Stimulated activated CD4-positive, alpha-beta T cell treated with anti-CD3 and anti-CD28 coated beads, TNF-alpha, amount 100 ng/mL, for 4 hours (primary cell): ENCODE measurements around the gene AGPAT2.
"Not testable (repeated sequence)": the region's sequence is repeated elsewhere in the genome, so short reads cannot be mapped to it uniquely, and the experiment has no call there.

Experiments
- DNase-seq, 3 experiments: peaks; one replicate each; pipeline ENCODE4 v3.0.0-alpha.2; 2020; ENCODE audit warnings: low read depth in 3 of 3

Gene AGPAT2

DNA sequence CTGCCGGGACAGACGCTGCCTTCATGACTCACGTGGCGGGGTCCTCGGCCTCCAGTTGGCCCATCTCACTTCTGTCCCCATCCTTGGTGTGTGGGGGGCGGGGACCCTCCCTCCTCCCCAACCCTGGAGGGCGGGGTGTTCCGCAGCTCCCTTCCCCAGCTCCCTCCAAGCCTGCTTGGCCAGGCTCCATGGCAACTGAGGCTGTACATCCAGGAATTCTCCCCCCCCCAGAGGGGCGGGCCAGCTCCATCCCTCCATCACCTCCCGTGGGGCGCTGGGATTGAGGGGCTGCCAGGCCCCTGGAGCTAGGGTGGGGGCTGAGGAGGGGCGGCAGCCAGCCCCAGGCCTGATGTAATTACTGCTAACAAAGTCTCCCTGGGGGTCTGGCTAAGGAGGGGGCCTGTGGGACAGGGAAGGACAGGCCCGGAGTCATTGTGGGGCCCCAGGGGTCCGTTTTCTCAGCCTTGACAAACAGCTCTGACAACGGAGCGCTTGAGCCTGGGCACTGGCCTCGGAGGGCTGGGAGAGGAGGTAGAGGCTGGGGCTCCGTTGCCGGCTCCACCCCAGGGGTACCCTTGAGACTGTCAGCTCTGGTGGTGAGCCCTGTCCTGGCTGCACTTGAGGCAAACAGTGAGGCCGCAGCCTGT is 33.1 kb upstream of the AGPAT2 start:
- DNase-seq: no peak

DNA sequence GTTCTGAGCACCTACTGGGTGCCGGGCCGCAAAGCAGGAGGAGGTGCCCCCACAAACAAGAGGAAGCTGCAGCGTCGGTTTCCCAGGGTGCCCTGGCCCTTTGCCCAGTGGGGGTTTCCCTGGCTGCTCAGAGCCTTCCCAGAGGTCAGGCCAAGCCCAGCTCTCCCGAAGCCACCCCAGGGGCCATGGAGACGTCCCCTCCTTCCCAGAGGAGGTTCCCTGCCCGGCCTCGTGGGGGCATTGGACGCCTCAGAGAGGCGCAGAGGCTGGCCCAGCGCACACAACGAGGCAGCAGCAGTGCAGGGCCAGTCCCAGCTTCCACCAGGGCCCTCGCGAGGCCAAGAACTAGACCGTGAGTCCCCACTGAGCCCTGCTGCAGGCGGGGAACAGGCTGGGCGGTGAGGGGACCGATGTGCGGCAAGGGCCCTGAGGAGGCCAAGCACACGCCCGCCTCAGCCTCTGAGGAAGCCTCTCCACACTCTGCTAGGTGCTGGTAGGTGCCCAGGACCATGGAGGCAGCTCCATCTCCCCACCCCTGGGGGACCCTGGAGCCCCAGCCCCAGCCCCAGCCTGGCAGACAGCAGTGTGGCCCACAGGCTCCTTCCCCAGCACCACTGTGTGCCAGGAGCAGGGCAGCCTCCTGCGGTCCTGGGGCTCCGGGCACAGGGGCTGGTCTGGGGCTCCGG is 32.1 kb upstream of the AGPAT2 start:
- DNase-seq: no peak

DNA sequence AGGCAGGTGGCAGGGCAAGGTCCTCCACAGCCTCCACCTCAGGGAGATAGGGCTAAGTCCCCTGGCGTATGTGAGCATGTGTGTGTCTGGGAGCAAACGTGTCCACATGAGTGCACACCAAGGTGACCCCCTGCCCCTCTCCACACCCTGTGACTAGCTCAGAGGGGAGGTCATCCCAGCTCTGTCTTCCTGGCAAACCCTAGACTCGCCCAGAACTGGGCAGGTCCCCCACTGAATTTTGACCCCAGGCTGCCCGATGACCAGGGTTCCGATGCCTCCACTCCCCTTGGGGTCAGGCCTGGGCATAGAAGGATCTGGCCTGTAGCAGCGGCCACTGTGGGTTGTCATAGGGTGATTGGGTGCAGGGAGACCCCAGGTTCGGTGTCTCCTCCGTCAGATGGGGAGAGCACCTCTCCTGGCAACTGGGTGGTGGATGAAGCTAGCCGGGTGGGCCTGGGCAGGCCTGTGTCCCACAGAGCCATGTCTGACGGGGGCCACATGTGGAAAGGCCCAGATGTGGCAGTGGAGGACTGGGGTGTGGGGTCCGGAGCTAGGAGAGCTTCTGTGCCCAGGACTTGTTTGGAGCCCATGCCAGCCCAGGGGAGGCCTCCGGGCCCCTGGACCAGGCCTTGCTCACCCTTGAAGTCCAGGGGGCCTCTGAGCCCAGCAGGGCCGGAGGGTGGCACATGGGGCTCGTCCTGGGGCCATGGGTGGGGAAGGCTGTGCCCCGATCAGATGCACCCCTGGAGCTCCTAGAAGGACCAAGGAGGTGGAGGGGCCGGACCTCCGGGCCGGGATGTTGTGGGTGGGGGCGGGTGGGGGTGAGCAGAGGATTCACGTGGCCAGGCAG is 31.3 kb upstream of the AGPAT2 start:
- DNase-seq: no peak

DNA sequence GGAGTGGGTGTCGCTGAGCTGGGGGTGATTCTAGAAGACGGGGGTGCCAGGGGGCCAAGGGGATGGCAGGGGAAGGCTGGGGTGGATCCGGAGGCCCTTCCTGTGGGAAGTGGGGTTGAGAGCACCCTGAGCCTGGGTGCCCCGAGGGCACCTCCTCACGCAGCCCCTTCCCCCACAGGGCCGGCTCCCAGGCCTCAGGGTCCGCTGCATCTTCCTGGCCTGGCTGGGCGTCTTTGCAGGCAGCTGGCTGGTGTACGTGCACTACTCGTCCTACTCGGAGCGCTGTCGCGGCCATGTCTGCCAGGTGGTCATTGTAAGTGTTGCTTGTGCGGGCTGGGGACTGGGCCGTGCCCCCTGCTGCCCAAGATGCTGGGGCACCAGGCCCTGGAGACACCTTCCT is 30.1 kb upstream of the AGPAT2 start:
- no peak for DNase-seq

DNA sequence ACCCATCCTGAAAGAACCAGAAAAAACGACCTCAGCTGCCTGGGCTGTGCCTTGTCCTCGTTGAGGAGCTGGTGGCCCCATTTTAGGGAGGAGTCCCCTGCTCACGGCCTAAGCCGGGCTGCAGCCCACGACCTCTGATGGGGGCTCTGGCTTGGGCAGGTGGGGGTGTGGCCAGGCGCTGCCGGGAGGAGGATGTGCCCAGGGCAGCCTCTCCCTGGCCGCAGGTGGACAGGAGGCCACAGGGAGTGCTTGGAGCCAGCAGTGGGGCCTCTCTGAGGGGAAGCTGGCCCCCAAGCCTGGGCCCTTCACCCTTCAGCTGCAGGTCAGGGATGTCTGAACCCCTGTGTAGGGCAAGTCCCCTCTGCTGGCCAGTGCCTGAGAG is 27.6 kb upstream of the AGPAT2 start:
- no peak for DNase-seq

DNA sequence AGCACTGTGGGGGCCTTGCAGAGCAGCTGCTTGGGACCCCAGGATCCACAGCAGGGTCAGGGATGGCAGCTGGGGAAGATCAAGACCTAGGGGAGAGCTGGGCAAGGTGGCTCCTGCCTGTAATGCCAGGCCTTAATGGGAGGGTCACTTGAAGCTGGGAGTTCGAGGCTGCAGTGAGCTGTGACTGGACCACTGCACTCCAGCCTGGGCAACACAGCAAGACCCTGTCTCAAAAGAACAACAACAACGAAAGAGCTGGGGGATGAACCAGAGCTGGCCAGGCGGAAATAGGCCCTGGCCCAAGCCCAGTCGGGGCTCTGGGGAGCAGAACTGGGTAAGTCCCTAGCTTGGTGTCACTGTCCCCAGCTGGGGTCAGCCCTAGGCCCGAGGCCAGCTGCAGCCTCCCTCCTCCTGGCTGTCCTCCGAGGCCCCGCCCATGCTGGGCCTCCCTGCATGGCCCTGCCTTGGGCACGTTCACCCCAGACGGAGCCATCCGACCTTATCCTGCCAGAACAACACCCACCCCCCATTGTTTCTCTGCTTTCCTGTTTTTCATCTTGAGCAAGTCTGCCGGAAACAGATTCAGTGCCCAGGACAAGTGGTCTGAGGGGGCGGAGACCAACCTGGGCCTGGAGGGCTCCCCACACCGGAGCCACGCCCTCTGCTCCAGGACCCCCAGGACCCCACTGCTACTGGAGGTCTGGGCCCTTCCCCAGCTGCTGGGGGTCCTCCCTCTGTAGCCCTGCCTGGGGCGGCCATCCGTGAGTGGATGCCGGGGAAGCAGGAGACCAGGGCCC is 27.0 kb upstream of the AGPAT2 start:
- DNase-seq: no peak

DNA sequence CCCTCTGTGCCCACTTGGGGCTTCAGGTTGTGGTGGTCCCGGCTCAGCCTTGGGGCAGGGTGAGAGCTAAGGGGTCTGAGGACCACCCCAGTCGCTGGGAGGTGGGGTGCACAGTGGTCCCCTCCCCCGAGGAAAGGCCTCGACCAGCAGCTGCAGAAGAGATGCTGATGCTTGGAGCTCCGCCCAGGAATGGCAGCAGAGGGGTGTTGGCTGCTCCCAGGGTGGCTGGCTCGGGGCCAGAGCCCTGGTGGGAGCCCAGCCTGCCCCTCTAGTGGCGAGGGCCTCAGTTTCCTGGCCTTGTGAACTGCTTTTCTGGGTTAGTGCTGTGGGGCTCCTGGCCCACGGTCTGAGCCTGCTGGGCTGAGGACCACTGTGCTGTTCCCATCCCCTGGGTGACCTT is 26.3 kb upstream of the AGPAT2 start:
- DNase-seq: no peak

DNA sequence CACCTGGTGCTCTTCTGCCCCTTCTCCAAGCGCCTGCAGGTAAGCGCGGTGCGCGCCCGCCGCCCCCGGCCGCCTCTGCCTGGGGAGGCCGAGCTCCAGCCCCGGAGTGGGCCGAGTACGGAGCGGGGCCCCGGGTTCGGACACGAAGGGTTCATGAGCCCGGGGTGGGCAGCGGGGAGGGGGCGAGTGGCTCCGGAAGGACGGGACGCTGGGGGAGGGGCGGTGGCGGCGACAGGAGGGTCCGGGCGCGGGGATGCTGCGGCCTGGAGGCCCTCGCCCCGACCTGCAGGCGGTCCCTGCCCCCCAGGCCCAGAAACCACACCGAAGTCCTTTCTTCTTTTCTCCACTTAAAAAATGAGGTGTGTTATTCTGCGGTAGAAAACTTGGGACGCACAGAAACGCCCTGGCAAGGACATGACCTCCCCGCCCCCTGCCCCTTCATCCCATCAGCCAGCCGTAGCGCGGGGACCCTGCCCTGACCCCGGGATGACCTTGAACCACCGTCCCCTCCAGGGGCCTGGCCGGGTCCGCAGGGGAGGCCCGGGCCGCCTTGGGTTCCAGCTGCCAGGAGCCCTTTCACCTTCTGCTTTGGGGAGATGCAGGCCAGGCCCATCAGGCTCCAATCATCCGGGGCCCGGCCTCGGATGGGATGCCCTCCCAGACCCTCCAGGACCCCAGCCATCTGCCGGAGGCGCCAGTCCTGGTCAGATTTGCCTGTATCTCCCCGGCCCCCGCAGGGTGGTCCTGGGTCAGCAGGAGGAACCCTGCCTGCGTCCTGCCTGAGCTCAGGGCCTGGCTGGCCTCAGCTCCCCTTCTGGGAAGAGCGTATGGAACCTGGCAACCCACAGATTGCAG is 25.7 kb upstream of the AGPAT2 start:
- no peak for DNase-seq

DNA sequence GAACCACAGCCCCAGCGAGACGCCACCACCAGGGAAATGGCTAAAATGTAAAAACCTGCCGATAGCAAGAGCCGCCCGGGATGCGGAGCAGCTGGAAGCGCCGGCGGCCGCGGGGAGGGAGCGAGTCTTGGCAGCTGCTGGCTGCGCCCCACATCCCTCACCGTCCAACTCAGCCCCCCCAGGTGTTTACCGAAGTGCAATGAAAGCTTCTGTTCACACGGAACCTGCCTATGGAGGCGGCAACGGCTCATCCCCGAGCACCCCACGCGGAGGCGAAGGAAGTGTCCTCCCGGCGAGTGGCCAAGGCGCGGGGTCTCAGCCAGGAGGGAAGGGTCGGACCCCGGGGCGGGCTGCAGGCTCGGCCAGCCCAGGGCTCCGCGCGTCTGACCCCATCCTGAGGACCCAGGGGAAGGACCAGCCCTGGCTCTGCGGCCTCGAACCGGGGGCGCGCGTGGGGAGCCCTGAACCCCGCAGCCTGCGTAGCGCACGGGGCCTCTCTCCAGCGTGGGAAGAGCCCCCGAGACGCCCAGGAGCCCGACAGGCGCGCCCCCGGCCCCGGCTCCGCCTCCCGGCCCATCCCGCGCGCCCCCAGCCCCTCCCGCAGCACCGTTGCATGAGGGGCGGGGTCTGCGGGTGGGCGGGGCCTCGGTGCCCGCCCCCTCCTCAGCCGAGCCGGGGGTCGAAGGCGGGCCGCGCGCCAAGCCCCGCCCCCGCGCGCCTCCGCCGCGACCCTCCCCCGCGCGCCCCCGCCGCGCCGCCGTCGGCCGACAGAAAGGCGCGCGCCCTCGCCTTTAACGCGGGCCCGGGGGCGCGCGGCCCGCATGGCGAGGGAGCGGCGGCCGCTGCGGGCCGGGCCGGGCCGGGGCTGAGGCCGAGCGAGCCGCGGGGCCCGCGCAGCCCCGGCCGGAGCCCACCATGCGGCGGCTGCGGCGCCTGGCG is 24.8 kb upstream of the AGPAT2 start, which contains the start of gene DIPK1B:
DIPK1B (plus strand) TSS at position 822 of the 939 bp plus-strand sequence; CDS start at position 916, 94 bp downstream.
- DNase-seq: no peak

DNA sequence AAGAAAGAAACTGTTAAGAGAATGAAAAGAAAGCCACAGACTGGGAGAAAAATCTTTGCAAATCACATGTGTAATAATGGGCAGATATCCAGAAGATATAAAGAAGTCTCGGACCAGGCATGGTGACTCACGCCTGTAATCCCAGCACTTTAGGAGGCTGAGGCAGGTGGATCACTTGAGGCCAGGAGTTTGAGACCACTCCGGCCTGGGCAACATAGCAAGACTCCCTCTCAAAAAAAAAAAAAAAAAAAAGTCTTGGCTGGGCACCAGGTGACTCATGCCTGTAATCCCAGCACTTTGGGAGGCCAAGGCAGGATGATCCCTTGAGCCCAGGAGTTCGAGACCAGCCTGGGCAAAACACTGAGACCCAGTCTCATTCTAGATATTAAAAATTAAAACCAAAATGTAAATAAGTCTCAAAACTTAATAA is 24.0 kb upstream of the AGPAT2 start:
- not testable (repeated sequence) for DNase-seq

DNA sequence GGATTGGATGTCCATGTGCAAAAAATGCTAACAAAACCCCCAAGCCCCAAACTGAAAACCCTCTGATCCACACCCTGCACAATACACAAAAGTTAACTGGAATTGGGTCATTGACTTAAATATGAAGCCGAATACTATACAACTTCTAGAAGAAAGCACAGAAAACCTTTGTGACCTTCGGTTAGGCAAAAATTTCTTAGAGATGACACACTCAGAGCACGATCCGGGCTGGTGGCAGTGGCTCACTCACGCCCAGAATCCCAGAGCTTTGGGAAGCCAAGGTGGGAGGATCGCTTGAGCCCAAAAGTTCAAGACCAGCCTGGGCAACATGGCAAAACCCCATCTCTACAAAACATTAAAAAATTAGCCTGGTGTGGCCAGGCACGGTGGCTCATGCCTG is 23.3 kb upstream of the AGPAT2 start:
- no peak for DNase-seq

DNA sequence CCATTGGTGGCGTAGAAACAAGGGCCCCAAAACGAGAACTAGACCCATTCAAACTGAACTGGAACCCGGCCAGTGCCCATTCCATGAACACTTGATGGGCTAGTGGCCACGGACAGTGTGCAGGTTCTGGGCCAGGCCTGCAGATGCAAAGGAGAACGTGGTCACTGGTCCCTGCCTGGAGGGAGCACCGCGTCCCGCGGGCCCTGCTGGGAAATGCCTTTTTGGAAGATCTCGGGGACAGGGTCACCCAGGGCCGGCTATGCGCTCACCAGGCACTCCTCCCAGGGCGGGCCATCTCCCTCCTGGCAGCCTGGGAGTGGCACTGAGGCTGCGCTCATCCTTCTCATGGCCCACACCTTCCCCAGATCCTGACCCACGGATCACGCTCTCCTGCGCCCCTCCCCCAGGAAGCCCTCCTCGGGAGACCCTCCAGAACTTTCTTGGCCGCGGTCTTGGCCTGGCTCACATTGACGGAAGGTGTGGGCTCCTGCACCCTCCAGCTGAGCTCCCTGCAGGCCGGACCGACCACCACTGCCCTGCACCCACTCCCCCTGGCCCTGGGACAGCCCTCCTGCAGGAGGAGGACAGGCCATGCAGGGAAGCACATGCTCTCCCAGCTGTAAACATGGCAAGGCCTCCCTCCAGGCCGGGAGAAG is 22.3 kb upstream of the AGPAT2 start:
- no peak for DNase-seq

DNA sequence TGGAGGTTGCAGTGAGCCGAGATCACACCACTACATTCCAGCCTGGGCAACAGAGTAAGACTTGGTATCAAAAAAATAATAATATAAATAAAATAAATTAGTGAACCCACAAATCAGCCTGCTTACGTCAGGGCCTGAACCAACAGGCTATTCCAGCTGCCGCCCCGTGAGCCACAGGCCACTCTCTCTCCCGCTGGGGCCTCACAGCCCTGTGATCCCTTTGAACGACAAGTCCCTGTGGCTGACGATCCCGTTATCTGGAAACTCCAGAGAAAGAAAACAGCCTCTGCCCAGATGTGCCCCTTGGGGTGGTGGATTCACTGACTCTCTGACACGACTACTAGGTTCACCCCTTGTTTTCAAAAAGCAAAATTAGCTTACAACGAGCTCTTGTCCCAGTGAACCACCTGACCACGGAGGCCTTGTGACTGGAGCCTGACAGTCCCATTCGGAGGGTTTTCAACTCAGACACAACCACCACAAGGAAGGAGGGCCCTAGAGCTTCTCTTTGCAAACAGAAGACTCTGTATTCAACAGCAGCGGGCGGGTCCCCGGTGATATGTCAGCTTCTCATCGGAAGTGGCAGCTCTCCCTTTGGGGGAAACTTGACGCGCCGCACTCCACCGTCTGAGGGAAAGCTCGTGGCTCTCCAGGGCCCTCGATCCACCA is 20.7 kb upstream of the AGPAT2 start:
- no peak for DNase-seq

DNA sequence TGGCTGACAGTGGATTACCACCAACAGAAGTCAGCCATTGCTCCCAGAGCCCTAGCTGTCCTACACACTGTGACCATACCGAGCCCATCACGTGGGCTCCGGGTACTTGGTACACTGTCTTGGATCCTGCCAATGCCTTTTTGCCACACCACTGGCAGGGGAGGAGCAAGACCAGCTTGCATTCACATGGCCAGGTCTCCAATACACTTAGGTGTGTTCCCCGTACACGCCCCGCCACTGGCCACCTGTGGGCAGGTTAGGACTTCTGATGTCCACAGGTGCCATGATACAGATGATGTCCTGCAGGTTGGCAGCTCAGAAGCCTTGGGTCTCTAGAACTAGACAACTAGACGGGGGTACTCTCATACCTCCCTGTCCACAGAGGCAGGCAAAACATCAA is 19.8 kb upstream of the AGPAT2 start:
- no peak for DNase-seq

DNA sequence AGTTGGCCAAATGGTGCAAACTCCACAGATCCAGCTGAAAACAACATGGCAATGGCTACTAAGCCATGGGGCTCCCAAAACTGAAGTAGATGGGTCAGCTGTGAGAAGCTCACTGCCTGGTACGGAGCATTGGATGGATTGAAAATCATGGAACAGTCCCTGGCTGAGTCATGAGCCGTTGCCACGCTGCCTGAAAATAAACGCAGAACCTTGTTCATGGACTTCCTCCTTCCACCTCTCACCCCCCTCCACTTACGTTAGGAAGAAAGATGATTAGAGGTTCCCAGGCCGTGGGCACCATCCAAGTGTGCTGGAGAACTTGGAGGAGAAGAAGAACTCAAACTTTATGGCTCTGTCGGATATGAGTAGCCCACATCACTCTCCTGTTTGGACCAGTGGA is 18.3 kb upstream of the AGPAT2 start:
- no peak for DNase-seq

DNA sequence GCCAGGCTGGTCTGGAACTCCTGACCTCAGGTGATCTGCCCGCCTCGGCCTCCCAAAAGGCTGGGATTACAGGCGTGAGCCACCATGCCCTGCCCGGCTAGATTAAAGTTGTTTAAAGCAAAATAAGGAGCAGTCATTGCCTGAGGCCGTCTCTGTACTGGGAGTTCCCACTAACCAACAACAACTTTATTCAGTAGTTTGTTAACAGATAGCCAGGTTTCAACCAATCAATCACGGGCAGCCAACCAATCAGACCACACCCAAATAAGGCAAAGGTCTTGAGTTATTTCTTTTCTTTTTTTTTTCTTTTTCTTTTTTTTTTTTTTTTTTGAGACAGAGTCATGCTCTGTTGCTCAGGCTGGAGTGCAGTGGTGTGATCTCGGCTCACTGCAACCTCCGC is 17.5 kb upstream of the AGPAT2 start:
- DNase-seq: not testable (repeated sequence)

DNA sequence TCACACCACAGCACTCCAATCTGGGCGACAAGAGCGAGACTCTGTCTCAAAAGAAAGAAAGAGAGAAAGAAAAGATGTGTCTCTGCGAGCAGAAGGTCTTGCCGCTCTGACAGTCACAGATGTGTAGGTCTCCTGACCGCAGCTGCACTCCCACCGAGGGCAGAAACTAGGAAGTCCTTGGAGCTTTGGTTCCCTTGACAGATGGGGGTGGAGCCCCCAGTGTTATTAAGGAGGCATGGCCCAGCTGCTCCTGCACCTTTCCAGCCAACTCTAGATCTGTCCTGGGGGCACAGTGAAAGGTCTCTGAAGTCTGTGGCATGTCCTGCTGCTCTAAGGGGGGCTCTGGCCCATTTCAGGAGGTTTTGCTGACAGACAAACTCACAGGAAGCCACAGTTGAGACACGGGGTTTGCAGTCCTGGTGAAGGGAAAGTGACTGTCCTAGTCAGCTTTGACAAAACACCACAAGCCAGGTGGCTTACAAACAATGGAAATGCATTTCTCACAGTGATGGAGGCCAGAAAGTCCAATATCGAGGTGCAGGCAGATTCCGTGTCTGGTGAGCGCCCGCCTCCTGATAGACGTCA is 16.1 kb upstream of the AGPAT2 start:
- no peak for DNase-seq

DNA sequence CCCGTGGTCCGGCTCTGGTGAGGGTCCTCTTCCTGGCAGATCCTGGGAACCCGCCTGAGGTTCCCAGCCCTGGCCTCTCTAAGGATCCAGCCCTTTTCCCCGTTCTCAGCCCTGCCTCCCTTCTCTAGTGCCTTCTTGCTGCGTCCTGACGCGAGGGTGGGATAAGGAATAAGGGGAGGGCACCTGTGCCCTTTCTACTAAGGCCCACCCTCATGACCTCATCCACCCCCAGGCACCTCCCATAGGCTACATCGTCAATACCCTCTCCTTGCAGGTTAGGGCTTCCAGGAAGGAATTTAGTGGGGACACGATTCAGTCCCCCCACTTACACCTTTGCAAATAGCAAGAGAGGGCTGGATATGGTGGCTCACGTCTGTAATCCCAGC is 14.4 kb upstream of the AGPAT2 start:
- no peak for DNase-seq
